AG09309 (cell line): ENCODE data around the gene NINL.

ENCODE experiments used
- DNase-seq: peaks from one replicate; pipeline ENCODE4 v3.0.0-alpha.2; 2010; ENCODE audit warnings: low read depth
- H3K4me3 ChIP-seq: 2 replicates; pipeline ENCODE4 v1.5.1; 2011; ENCODE audit warnings: mild to moderate bottlenecking, low read depth, low read length, moderate library complexity; ENCODE audit not compliant: control insufficient read depth
- CTCF ChIP-seq: IDR thresholded peaks from 2 replicates; pipeline ENCODE4 v1.5.1; 2011; ENCODE audit warnings: mild to moderate bottlenecking, low read depth, low read length, inconsistent platforms; ENCODE audit not compliant: insufficient read depth, control insufficient read depth; ENCODE audit errors: missing control alignments

The NINL gene

GRCh38 chr20:25487975-25488374, 97.4 kb downstream of the NINL start:
- no peak for TF ChIP-seq CTCF
- no peak overlapping the region for H3K4me3 ChIP-seq
- no peak for DNase-seq

- H3K4me3 ChIP-seq = no peak overlapping the region
- DNase-seq = no peak
- no peak for TF ChIP-seq CTCF
Observed at GRCh38 chr20:25487306-25487705, 98.0 kb downstream of the NINL start.

GRCh38 chr20:25486377-25486776, 99.0 kb downstream of the NINL start:
- no peak overlapping the region for H3K4me3 ChIP-seq
- no peak for TF ChIP-seq CTCF
- DNase-seq = no peak

GRCh38 chr20:25485872-25486271, 99.5 kb downstream of the NINL start:
- DNase-seq = no peak
- TF ChIP-seq CTCF = no peak
- H3K4me3 ChIP-seq = no peak overlapping the region

GRCh38 chr20:25484911-25485511, 100.3 kb downstream of the NINL start:
- no peak overlapping the region for H3K4me3 ChIP-seq
- TF ChIP-seq CTCF = no peak
- DNase-seq = no peak

GRCh38 chr20:25484224-25484846, 101.0 kb downstream of the NINL start:
- TF ChIP-seq CTCF = no peak
- no peak for DNase-seq
- no peak overlapping the region for H3K4me3 ChIP-seq
